GM18519 (cell line): ENCODE results near the gene FCN2.

ENCODE experiments used
- ATAC-seq: cut with Tn5 transposase; IDR thresholded peaks from one replicate; pipeline ENCODE4 v1.9.1; 2021; ENCODE audit warnings: mild to moderate bottlenecking, moderate library complexity; ENCODE audit not compliant: unreplicated experiment, low FRiP score

FCN2 gene

GRCh38 chr9:134867917-134868750, 12.5 kb upstream of the FCN2 start:
- no peak for ATAC-seq

GRCh38 chr9:134868751-134869553, 11.7 kb upstream of the FCN2 start:
- no peak for ATAC-seq

GRCh38 chr9:134869554-134870300, 10.9 kb upstream of the FCN2 start:
- ATAC-seq = no peak

GRCh38 chr9:134870301-134870694, 10.3 kb upstream of the FCN2 start:
- ATAC-seq = no peak

GRCh38 chr9:134870746-134871662, 9.6 kb upstream of the FCN2 start:
- no peak for ATAC-seq

GRCh38 chr9:134871697-134872340, 8.8 kb upstream of the FCN2 start:
- no peak for ATAC-seq

GRCh38 chr9:134872482-134873231, 8.0 kb upstream of the FCN2 start:
- no peak for ATAC-seq

- no peak for ATAC-seq
Measured at GRCh38 chr9:134875371-134875770, 5.2 kb upstream of the FCN2 start.

GRCh38 chr9:134877541-134877940, 3.1 kb upstream of the FCN2 start:
- ATAC-seq = no peak

- no peak for ATAC-seq
Measured at GRCh38 chr9:134879664-134880483, 736 bp upstream of the FCN2 start.

GRCh38 chr9:134881313-134881670, 682 bp downstream of the FCN2 start:
- no peak for ATAC-seq

GRCh38 chr9:134882204-134882785, 1.7 kb downstream of the FCN2 start:
- ATAC-seq = no peak

- no peak for ATAC-seq
Measured at GRCh38 chr9:134883040-134883782, 2.6 kb downstream of the FCN2 start.

GRCh38 chr9:134884492-134884891, 3.9 kb downstream of the FCN2 start:
- ATAC-seq = no peak

- ATAC-seq = no peak
Measured at GRCh38 chr9:134885001-134885678, 4.5 kb downstream of the FCN2 start.

- ATAC-seq = no peak
Measured at GRCh38 chr9:134885679-134886412, 5.2 kb downstream of the FCN2 start.
